GM12865 (cell line): ENCODE measurements around the gene ACTN4.
A peak's percentile ranks its signal among the peaks of the same experiment; 100 is the strongest.

Experiments used
- DNase-seq: peaks from one replicate; pipeline ENCODE4 v3.0.0; 2010; ENCODE audit warnings: low read depth
- H3K4me3 ChIP-seq: 2 replicates; pipeline ENCODE4 v1.5.1; 2011; ENCODE audit warnings: mild to moderate bottlenecking, low read depth, low read length, control low read depth
- TF ChIP-seq, protein P1 (sequence below): IDR thresholded peaks from 2 replicates; pipeline ENCODE4 v1.5.1; 2011; ENCODE audit warnings: low read length, control low read depth, low read depth, inconsistent platforms; ENCODE audit not compliant: insufficient read depth; ENCODE audit errors: missing control alignments

Gene ACTN4

GRCh38 chr19:38692458-38693379 lies 45.3 kb downstream of the ACTN4 start:
- TF ChIP-seq, protein P1, sequence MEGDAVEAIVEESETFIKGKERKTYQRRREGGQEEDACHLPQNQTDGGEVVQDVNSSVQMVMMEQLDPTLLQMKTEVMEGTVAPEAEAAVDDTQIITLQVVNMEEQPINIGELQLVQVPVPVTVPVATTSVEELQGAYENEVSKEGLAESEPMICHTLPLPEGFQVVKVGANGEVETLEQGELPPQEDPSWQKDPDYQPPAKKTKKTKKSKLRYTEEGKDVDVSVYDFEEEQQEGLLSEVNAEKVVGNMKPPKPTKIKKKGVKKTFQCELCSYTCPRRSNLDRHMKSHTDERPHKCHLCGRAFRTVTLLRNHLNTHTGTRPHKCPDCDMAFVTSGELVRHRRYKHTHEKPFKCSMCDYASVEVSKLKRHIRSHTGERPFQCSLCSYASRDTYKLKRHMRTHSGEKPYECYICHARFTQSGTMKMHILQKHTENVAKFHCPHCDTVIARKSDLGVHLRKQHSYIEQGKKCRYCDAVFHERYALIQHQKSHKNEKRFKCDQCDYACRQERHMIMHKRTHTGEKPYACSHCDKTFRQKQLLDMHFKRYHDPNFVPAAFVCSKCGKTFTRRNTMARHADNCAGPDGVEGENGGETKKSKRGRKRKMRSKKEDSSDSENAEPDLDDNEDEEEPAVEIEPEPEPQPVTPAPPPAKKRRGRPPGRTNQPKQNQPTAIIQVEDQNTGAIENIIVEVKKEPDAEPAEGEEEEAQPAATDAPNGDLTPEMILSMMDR = no peak
- no peak for DNase-seq
- H3K4me3 ChIP-seq = no peak overlapping the region

GRCh38 chr19:38693380-38694223 lies 46.2 kb downstream of the ACTN4 start:
- DNase-seq = peak; percentile 79
- H3K4me3 ChIP-seq = no peak overlapping the region
- TF ChIP-seq, protein P1 = no peak

- TF ChIP-seq, protein P1 = no peak
- peak; percentile 23 for DNase-seq
- H3K4me3 ChIP-seq = no peak overlapping the region
Measured at GRCh38 chr19:38695317-38695683, 47.9 kb downstream of the ACTN4 start.

DNA sequence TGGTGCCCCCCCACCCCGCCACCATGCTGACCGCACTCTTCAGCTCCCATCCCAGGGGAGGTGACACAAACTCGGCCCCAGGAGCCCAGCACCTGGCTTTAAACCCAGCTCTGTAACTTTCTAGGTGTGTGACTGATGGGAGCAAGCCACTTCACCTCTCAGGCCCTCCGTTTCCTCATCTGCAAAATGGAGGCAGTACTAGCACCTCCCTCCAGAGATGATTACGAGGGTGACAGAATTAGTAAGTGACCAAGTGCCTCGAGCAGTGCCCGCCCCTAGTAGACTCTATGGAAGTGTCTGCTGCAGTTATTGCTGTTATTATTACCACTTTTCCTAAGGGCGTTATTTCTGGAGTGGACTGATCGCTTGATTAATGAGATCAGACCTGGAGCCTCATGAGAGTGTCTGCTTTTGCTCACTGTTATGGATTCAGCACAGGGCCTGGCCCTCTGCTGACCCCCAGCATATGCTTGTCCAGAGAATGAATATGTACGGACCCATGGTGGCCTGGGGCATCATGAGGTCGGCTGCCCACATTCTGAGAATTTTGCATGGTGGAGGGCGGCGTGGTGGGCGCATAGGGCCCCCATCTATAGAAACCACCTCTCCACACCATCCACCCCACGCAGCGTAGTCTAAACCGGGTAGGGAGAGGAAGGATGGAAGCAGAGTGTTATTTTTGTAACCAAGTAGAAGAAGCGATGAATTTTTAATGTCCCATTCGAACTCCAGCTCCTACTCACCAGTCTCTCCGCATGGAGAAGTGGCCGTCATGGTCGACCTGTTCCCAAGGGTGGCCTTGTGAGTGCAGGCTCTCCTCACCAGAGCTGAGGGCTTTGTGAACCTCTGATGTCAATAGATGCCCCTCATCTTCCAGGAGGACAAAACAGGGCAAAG lies 48.6 kb downstream of the ACTN4 start:
- TF ChIP-seq, protein P1 = no peak
- no peak overlapping the region for H3K4me3 ChIP-seq
- peak; percentile 18 for DNase-seq

- no peak overlapping the region for H3K4me3 ChIP-seq
- TF ChIP-seq, protein P1 = no peak
- DNase-seq = no peak
Measured at GRCh38 chr19:38696729-38697055, 49.2 kb downstream of the ACTN4 start.

DNA sequence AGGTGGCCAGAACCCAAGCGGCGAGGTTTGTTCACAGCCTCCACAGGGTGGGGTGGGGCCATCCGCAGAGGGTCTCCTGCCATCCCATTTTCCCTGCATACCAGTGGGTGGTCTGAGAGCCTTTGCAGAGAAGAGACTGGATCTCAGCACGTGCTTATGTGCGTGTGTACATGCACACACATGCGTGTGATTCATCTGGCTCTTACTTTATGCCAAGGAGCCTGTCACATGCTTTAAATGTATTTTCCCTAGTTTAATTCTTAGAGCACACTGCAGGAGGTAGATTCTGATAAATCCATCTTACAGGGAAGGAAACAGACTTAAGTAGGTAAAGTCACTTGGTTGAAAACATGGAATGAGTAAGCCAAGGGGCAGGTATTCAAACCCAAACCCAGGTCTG lies 49.7 kb downstream of the ACTN4 start:
- H3K4me3 ChIP-seq = no peak overlapping the region
- no peak for DNase-seq
- TF ChIP-seq, protein P1 = no peak
